ENCODE data around the gene CCDC78. TPM values are rescaled to one million over a fixed set of nuclear protein-coding genes. Genes with fewer than 3 reads are reported as not detected.
"Not testable (repeated sequence)": the region's sequence is repeated elsewhere in the genome, so short reads cannot be mapped to it uniquely, and the experiment has no call there.

Gene CCDC78
- total RNA-seq, 1 donor from 2014 or later = 2.5 TPM

DNA sequence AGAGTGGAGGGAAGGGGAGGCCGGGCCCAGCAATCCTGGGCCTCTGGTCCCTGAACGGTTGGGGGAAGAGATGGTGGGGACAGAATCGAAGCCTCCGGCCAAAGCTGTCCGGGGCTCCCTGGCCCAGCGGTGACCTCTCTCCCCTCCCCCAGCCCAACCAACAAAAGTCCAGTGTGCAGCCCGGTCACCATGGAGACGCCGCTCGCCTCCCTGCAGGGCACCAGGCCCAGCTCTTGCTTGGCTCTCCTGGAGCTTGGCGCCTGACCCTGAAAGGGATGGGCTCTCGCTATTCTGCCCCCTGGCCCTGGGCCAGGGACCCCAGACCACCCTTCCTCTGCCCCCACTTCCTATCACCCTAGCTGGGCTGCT lies 10.1 kb downstream of the CCDC78 start:
- no peak for DNase-seq (ENCODE audit: low read depth)
- Histone ChIP-seq H3K4me3 (ENCODE audit: low read depth, low read length) (peak overlapping the region; percentile 55), H3K27me3 (ENCODE audit: control insufficient read depth, insufficient read depth, low read length) (peaks cover 2% of the 10 kb centered on the region), H3K36me3 (ENCODE audit: control insufficient read depth, insufficient read depth, low read length) (no peaks in the 10 kb centered on the region)
- TF ChIP-seq, protein P1, sequence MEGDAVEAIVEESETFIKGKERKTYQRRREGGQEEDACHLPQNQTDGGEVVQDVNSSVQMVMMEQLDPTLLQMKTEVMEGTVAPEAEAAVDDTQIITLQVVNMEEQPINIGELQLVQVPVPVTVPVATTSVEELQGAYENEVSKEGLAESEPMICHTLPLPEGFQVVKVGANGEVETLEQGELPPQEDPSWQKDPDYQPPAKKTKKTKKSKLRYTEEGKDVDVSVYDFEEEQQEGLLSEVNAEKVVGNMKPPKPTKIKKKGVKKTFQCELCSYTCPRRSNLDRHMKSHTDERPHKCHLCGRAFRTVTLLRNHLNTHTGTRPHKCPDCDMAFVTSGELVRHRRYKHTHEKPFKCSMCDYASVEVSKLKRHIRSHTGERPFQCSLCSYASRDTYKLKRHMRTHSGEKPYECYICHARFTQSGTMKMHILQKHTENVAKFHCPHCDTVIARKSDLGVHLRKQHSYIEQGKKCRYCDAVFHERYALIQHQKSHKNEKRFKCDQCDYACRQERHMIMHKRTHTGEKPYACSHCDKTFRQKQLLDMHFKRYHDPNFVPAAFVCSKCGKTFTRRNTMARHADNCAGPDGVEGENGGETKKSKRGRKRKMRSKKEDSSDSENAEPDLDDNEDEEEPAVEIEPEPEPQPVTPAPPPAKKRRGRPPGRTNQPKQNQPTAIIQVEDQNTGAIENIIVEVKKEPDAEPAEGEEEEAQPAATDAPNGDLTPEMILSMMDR (IDR thresholded peaks at IDR 0.05; ENCODE audit: insufficient read depth, low read length, poor library complexity, severe bottlenecking) = no peak

DNA sequence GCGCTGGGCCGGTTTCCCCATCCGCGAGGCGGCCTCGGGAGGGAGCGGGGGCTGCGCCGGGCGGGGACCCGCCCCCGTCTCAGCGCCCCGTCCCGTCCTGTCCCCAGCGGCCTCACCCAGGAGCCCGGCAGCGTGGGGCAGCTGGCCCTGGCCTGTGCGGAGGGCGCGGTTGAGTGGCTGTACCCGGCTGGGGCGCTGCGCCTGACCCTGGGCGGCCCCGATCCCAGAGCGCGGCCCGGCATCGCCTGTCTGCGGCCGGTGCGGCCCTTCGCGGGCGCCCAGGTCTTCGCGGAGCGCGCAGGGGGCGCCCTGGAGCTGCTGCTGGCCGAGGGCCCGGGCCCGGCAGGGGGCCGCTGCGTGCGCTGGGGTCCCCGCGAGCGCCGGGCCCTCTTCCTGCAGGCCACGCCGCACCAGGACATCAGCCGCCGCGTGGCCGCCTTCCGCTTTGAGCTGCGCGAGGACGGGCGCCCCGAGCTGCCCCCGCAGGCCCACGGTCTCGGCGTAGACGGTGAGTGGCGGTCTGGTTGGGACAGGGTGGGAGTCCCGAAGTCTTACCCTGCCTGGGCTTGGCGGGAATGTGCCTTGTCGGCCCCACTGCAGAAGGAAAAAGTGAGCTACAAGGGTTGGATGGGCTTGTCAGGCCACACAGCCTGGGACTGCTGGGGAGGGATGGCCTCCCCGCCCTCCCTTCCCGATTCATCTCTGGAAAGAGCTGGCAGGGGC lies 10.6 kb downstream of the CCDC78 start:
- no peak for DNase-seq (ENCODE audit: low read depth)
- Histone ChIP-seq H3K36me3 (ENCODE audit: control insufficient read depth, insufficient read depth, low read length) (no peaks in the 10 kb centered on the region), H3K27me3 (ENCODE audit: control insufficient read depth, insufficient read depth, low read length) (peaks cover 8% of the 10 kb centered on the region), H3K4me3 (ENCODE audit: low read depth, low read length) (peak overlapping the region; percentile 55)
- TF ChIP-seq, protein P1 (IDR thresholded peaks at IDR 0.05; ENCODE audit: insufficient read depth, low read length, poor library complexity, severe bottlenecking) = no peak

DNA sequence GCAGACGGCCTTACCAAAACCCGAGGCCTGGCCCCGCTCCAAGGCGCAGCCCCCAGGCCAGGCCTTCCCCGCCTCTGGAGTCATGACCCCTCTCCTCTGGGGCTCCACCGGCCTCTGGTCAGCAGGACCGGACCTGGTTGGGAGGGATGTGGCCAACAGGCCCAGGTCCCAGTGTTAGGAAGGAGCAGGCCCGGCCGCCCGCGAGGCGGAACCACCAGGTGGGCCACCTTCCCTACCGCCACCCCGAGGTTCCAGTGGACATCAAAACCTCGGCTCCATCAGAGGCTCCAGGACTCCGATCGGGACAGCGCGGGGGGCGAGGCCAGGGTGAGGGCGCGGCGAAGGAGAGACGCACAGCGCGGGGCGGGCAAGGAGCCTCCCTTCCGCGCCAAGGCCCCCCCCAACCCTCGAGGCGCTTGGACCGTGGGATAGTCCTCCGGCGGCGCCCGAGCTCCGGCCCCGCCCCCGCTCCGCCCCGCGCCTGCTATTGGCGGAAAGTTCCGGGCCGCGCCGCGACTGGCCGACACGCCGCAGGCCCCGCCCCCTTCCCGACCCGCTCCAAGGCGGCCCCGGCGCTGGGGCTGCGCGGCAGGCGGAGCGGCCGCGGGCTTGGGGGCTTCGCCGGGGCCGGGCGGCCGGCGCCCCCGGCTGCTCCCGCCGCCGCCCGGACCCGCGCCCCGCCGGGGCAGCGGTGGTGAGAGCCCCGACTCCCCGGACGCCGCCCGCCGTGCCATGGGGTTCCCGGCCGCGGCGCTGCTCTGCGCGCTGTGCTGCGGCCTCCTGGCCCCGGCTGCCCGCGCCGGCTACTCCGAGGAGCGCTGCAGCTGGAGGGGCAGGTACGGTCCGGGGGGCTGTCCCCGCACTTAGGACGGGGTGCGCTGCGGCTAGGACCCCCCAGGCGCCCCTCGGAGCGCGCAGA lies 11.4 kb downstream of the CCDC78 start, which contains the start of gene METRN:
Gene METRN, plus strand, starts transcription at position 561 of the 919 bp plus-strand sequence. Its CDS starts 172 bp downstream, at position 733.
- TF ChIP-seq, protein P1 (IDR thresholded peaks at IDR 0.05; ENCODE audit: insufficient read depth, low read length, poor library complexity, severe bottlenecking) = no peak
- no peak for DNase-seq (ENCODE audit: low read depth)
- H3K4me3 ChIP-seq (ENCODE audit: low read depth, low read length) = peak within 1 kb of the TSS; percentile 55

DNA sequence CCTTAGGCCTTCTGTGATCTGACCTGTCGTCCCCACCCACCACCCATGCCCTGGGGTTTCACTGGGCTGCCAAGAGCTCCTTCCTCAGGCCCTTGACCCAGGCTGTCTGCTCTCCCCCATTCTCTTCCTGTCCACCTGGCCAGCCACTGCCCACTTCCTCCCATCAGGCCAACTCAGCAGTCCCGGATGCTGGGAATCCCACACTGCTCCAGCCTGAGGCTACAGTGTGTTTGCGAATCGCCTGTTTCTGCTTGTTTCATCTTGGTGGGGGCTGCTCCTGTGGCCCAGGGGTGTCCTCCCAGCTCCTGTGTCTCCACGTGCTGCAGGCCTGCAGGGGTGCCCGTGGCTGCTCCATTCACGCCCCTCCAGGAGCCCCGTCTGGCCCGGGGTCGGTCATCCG lies 12.2 kb downstream of the CCDC78 start:
- TF ChIP-seq, protein P1 (IDR thresholded peaks at IDR 0.05; ENCODE audit: insufficient read depth, low read length, poor library complexity, severe bottlenecking) = no peak
- DNase-seq (ENCODE audit: low read depth) = no peak
- Histone ChIP-seq H3K27me3 (ENCODE audit: control insufficient read depth, insufficient read depth, low read length) (peaks cover 24% of the 10 kb centered on the region), H3K4me3 (ENCODE audit: low read depth, low read length) (no peak overlapping the region), H3K36me3 (ENCODE audit: control insufficient read depth, insufficient read depth, low read length) (no peaks in the 10 kb centered on the region)

More for the DNA sequence above, 11.4 kb downstream of the CCDC78 start, which contains the start of gene METRN:
- H3K27me3 ChIP-seq (ENCODE audit: control insufficient read depth, insufficient read depth, low read length) = peaks cover 16% of the 10 kb centered on the region
- H3K36me3 ChIP-seq (ENCODE audit: control insufficient read depth, insufficient read depth, low read length) = no peaks in the 10 kb centered on the region

DNA sequence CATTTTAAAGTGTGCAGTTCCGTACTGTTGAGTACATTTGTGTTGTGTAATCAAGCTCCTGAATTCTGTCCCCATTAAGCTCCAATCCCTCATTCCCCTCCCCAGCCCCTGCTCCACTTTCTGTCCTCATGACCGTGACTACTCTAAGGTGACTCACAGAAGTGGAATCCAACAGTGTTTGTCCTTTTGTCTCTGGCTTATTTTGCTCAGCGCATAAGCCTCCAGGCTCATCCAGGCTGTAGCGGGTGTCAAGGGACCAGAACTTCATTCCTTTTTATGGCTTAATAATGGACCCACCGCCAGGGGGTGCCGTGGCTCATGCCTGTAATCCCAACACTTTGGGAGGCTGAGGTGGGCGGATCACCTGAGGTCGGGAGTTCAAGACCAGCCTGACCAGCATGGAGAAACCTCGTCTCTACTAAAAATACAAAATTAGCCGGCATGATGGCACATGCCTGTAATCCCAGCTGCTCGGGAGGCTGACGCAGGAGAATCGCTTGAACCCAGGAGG lies 13.4 kb downstream of the CCDC78 start:
- not testable (repeated sequence) for H3K36me3 ChIP-seq (ENCODE audit: control insufficient read depth, insufficient read depth, low read length); H3K4me3 ChIP-seq (ENCODE audit: low read depth, low read length)
- DNase-seq (ENCODE audit: low read depth) = peak; percentile 94
- peaks cover 36% of the 10 kb centered on the region for H3K27me3 ChIP-seq (ENCODE audit: control insufficient read depth, insufficient read depth, low read length)
- TF ChIP-seq, protein P1 (IDR thresholded peaks at IDR 0.05; ENCODE audit: insufficient read depth, low read length, poor library complexity, severe bottlenecking) = peak; percentile 53

Measured in kidney epithelial cell (primary cell).